HG03045 (cell line): ENCODE data around the gene CCN6.

Source experiments
- ATAC-seq: cut with Tn5 transposase; IDR thresholded peaks from one replicate; pipeline ENCODE4 v1.9.1; 2021; ENCODE audit warnings: mild to moderate bottlenecking, moderate library complexity; ENCODE audit not compliant: unreplicated experiment

The CCN6 gene

DNA sequence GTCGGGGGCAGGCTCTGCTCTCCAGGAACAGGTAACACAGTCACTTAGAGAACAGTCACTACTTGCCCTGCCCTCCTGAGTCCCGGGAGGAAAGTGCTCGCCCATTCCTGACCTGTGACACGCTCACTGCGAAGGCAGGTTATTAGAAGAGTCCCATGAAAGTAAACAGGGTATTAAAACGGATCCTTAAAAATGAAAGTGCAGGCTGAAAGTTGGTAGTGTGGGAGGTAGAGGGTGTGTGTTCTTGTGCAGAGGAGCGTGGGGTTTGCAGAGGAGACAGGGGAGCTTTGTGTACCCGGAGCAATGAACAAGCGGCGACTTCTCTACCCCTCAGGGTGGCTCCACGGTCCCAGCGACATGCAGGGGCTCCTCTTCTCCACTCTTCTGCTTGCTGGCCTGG lies at the start of gene CCN6:
TSS of gene CCN6 (plus strand) at position 104 of the 400 bp plus-strand sequence. CDS start at position 358, 254 bp downstream.
- no peak for ATAC-seq

DNA sequence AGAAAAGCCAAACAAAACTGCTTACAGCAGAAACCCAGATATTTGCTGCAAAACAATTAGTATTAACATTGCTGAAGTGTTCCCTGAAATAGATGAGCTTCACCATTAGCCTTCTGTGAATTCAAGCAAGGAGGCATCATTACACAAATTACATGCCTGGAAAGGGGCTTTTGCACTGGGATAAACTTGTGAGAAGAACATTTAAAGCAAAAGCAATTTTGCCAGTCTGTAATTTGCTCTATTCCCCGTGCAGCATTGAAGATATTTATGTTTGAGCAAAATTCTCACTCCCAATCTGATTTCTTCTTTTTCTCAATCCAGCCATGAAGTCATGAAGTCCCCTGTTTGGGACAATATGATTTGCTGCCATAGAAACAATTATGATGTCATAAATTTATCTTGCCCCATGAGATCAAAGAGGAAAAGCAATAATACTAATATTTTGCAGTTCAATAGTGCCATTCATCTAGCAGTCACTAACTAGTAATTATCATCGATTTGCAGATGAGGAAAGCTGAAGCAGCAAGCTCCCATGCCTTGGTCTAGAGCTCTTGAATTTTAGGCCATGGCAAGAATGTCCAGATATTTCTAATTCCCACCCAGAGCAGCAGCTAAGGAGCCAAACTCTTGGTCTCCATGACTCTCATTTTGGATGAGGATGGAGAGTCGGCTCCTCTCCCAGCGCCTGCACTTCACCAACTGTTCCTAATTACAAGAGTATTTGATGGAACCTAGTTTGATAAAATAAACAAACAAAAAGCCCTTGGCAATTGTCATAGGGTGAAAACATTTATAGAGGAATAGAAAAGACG lies 49.5 kb upstream of the CCN6 start:
- ATAC-seq: no peak

DNA sequence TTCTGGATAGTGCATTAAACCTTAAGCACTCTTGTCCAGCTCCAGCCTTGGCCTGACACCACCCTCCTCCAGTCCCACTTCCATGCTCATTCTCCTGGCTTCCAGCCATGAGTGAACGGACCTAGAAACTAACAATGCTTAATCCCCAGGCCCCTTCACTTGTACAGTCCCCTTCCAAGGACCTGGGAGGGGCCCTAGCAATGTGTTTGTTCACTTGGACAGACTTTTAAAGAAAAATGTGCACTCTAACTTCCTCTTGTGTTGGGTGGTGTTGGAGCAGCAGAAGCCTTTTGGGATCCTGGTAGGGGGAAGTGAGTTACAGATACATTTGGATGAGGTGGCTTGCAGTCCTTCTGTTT lies 48.9 kb upstream of the CCN6 start:
- no peak for ATAC-seq

DNA sequence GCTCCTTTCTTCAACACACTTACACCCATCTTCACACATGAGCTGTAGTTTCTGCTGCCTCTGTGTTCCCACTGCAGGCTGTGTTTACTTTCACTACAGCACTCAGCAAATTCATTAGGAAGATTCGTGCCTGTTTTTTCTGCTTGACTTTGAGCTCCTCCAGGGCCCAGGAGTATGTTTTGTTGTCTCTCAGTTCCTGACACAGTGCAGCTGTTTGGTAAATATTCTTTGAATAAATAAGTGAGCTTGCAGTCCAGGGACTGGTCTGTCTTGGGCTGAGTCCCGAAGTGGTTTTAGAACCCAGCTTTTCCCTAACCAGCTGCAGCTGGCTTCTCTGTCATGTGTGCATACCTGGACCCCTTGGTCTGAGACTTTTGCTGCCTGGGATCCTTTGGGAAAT lies 46.6 kb upstream of the CCN6 start:
- ATAC-seq: no peak

DNA sequence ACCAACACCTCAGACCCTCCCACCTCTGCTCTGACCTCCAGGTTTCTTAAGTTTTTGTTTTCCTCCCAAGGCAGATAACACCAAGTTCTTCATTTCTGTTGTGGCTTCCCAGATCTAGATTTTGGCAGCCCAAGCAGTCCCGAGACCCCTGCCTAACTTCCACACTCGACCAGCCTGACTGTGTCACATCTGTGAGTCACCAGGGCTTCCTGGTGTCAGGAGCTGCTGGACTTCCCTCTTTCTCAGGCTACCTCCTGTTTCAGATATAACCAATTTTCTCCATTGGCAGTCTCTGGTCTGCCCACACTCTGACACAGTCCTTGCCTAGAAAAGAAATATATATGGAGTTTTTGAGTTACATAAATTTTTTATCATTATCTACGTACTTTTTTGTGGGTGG lies 46.1 kb upstream of the CCN6 start:
- ATAC-seq: no peak

DNA sequence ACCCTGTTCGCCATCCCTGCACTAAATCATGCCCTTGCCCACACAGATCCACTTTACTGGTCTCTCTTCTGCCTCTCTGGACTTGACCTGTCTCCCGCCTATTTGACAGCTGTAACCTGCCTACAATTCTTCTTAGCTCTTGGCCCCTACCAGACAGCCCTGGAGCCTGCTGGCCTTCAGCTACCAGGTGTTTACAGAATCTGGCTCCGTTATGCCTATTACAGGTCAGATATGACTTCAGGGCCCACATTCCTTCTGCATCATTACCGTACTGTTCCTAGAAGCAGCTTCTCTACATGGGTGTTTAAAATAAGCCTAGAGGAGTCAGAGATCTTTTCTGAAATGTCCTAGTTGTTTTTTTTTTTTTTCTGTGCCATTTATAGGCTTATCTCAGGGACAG lies 45.4 kb upstream of the CCN6 start:
- no peak for ATAC-seq

DNA sequence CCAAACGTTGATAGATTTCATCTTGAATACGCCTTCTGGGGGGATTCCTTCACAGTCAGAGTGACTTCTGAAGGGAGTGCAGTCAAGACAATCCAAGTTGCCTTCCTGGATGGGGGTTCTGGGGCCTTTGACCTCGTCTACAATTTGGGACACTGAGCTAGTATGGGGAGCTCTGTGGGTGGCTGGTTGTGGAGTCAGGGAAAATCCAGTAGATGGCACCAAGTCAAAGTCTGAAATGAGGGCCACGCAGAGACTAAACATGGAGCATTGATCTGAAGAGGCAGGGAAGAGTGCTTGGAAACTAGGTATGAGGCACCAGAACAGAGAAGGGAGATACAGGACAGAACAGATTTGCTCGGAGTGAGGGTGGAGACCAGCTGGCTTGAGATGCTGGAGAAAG lies 43.6 kb upstream of the CCN6 start:
- no peak for ATAC-seq

DNA sequence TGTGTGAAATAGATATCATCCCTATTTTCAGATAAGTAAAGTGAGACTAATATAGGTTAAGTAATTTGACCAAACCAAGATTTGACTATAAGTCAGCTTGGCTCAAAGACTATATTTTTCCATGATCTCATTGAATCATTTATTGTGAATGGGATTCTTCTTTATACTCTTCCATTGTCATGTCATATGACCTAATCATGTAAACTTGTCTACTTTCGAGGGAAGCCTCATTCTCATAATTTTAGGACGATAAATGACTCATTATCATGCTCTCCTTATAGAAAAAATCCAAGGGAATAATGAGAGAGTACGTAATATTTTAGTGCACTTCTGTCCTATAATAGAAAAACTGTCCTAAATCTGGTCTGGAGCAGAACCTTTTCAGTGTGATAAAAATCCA lies 40.9 kb upstream of the CCN6 start:
- ATAC-seq: no peak

DNA sequence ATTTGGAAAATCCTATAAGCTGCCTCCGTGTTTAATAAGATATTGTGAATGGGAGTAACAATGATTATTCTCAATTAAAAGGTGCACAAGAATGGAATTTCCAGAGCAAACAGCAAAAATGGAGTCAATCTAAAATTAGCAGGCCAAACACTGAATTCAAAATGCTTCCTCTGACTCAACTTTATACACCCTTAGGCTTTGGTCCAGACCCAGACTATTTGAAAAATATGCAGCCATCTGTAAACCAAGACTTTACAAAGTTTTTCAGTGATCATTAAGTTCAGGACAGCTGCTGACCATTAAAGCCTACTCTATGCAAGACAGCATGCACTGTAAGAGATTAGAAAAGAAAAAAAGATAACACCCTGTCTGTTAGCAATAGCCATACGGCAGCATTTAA lies 39.4 kb upstream of the CCN6 start:
- no peak for ATAC-seq

DNA sequence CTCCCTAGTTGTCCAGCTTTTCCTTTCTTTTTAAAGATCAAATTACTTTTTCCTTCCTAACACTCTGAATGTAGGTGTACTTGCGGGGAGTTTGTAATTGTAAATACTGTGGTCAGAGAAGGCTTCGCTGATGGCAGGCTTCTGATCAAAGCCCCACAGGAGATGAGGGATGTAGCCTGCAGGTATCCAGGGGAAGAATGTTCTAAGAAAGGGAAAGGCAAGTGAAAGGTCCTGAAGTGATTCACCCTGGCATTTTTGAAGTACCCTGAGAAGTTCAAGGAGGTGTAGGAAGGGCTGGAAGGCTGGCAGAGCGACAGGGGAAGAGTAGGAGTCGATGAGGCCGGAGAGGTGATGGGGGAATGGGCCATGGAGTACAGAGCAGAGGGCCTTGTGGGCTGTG lies 38.2 kb upstream of the CCN6 start:
- ATAC-seq: no peak

DNA sequence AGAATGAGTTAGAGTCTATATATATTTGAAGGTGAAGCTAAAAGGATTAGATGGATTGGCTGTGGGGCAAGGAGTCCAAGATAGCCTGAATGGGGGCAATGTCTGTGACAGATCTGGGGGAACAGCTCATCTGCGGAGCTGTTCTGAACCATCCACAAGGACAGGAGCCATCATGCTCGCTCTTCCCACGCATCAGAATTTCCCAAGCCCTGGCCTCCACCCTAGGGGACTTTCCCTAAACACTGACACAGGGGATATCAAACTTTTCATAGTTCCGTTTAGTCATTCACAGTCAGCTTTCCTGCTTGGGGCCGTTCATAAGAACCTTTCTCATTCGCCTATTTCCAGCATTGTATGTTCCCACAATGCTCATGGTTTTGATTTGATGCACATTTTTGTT lies 37.6 kb upstream of the CCN6 start:
- no peak for ATAC-seq

DNA sequence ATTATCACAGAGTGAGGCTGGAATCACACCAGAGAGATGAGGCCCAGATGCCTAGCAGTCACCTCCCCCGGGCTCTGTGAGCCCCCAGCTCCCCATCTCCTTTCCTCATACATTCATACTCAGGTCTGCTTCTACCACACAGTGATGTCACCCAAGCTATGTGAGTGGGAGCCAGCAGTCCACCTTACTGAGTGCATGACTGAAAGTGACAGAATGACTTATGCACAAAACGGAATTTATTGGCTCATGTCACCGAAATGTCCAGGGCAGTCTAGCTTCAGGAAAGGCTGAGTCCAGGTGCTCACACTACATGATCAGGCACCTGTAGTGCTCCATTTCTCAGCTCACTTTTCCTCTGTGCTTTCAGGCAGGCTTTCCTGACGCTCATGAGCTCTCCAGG lies 36.7 kb upstream of the CCN6 start:
- no peak for ATAC-seq

DNA sequence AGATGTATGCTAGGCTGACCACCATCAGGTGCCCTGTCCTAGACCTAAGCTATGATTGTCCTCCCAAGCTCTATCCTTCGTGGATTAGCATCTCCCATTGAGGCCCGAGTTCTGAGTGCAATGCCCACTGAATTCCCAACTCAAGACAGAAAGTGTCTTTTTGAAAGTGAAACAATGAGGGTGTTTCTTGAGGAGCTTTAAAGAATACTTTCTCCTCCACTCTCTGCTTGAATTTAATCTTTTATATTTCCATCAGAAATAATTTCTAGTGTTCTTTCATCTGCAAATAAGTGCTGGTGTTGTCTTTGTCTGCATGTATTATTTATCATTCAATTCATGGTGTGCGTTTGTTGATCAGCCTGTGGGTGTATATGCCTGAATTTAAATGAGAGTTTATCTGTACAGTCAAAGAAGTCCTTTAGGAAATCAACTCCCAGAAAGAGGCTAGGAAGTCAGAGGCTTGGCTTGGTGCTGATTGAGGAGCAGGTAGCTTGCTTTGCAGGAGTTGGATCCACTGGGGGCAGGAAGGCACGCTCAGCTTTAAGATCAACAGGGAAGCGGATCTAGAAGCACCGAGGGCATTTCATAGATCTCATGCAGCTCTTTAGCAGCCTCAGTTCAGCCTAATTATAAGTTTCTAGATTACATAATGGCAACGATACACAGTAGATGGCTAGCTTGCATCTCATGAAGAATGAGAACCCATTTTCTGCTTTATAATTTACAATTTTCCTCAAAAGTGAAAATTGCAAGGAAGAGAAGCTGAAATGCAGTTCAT lies 36.0 kb upstream of the CCN6 start:
- no peak for ATAC-seq

DNA sequence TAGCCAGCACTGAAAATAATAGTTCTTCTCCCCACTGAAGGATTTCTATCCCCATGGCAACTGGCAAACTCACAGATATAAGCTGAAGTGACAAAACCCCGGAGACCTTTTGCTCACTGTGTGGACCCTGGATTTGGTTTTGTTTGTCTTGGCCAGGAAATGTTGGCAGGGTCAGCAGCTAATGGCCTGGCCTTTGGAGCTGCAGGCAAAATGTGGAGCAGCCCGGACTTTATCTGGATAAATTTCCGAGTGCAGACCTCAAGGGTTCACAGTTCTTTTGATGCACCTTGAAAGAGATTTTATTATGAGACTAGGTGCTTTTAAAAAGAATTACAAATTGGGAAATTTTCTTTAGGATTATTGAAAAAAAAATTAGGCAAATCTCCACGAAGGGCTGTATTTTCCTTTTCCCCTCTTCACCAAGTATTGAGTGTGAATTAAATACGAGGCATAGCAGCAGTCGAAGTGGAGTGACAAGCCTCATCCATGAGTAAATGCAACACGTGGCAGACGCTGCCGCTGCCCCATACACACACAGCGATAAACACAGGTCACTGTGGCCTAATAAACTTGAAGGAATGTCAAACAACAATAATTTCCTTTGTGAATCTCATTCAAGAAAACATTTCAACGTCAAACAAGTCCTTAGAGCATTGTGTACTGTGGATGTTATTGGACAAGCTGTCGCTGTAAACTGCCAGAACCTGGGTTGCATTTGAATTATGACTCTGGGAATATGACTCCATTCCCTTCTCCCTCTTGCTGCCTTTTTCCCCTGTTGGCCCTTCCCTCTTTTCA lies 35.1 kb upstream of the CCN6 start:
- no peak for ATAC-seq

DNA sequence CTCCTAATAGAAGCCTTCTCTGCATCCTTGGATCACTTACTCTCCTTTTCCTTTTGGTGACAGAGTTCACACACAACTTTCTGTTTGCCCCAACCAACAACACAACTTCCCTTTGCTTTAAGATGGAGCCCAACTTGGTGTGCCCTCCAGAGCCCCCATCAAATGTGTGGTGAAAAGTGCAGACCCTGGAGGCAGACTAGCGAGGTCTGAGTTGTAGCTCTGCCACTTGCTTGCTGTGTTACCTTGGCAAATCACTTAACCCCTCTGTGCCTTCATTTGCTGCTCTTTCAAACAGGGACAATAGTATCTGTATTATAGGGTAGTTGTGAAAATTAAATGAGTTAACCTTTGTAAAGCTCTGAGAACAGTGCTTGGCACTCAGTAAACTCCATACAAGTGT lies 34.3 kb upstream of the CCN6 start:
- no peak for ATAC-seq

DNA sequence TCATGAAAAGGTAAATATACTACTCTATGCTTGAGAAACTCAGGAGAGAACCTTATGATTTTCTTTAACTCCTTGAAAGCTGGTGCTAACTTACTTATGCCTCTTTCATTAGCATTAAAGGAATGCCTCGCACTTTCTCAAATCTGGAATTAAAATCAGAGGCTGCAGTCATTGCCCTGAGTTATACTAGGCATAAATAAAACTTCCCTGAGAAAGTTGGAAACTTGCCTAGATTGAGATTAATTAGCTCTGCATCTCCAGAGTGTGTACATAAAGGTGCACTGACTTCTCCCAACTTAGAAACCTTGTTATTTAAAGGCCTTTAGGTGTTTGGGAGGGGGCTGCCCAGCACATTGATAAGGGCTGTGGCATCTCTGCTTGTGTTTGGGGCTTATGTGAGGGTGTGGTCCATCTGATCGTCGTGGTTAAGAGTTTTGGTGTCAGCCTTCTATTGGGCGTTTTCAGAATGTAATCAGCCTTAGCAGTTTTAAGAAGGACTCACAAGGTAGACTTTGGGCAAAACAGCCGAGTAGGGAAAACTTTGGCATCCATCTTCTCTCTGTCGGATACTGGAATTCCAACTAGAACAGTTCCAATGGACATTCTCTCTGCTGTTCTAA lies 32.1 kb upstream of the CCN6 start:
- no peak for ATAC-seq

DNA sequence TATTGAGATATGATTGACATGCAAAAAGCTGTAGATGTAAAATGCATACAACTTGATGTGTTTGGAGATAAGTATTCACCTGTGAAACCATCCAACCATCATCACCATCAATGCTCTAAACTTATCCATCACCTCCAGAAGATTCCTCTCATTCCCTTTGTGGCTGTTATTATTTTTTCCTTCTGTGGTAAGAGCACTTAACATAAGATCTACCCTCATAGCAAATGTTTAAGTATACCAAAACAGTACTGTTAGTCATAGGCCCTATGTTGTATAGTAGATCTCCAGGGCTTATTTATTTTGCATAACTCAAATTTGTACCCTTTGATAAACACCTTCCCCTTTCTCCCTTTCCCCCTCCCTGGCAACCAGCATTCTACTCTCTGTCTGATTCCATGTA lies 31.2 kb upstream of the CCN6 start:
- ATAC-seq: no peak

DNA sequence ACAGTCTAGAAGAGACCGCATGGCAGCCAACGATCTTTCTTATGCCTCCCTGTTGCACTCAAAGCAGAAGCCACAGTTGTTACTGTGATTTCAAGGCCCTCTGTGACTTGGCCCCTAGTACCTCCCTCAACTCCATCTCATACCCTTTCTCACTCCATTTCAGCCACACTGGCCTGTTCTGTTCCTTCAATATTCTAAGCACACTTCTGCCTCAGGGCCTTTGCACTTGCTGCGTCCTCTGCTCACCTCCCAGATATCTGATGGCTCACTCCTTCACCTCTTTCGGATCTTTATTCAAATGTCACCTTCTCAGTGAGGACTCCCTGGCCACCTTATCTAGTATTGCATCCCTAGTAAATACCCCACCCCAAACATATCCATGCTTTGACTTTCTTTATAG lies 29.4 kb upstream of the CCN6 start:
- ATAC-seq: no peak

DNA sequence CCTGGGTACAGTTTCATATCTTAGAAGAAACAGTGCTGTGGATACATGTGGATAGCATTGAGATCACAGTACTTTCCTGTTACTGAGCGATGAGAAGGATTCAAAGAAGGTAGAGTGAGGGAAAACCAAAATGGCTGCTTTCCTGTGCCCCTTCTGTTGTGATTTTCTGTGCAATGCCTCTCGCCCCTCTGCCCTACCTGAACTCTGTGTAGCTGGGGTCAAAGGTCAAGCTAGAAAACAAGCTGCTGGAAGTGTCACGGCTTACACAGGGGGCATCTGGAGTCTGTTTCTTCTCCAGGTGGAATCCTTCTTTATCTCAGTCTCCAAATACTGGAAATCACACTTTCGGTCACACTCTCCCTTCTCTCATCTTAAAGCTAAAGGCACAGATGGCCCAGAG lies 27.0 kb upstream of the CCN6 start:
- ATAC-seq: no peak

DNA sequence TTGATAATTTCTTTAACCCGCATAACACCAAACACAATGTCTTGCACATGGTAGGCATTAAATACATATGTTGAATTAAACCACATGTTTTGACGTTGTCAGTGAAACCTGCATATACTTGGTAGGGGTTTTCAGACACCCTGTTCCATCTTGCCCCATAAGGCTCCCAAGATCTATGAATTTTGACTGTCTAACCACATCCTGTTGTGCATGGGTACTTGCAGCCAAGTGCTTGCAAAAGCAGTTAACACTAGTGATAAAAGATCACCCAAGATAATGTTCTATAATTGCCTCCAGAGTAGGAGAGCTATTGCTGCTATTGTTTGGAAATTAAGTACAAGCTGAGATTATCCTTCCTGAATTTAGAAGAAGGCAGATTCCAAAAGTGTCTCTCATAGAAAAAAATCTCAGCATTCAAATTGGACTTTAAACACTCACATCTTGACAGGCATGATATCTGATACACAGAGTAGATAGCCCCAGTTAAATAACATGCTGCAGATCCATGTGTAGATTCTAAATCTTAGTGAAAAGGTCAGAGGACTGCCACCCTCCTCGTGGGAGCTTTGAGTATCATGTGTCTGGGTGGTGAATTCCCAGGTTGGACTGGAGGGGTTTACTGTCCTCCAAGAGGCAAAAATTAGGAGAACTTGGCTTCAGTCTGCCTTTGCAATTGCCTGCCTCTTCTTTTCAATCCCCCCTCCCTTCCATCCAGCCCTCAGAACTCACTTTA lies 25.8 kb upstream of the CCN6 start:
- no peak for ATAC-seq
